ENCODE data around the gene DCAF8L2. TPM values are rescaled to one million over a fixed set of nuclear protein-coding genes. Genes with fewer than 3 reads are reported as not detected.
"Not testable (repeated sequence)": the region's sequence is repeated elsewhere in the genome, so short reads cannot be mapped to it uniquely, and the experiment has no call there.

DCAF8L2 gene
- total RNA-seq, 1 donor from 2014 or later = not detected

DNA sequence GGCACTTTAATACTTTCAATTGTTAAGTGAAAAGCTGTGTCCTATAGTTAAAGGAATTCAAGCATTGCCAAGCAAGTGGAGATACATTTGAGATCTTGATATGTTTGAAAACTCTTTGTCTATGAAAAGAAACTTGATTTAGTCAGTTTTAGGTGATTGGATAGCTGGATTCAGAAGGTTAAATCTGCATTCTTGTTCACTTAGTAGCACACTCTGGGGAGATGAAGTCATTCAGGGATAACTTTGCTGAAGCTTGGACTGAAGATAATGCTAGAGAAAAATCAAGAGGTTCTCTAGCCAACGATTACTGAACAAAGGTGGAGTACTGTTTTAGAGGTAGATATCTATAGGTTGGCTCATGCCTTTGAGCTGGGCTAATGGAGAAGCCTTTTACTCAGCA, 90.6 kb downstream of the DCAF8L2 start:
- Histone ChIP-seq H3K27me3 (no peaks in the 10 kb centered on the region), H3K36me3 (no peaks in the 10 kb centered on the region), H3K4me3 (no peak overlapping the region), H3K4me1 (no peaks in the 10 kb centered on the region), H3K9me3 (no peaks in the 10 kb centered on the region), H3K27ac (no peak overlapping the region)
- TF ChIP-seq, protein P1, sequence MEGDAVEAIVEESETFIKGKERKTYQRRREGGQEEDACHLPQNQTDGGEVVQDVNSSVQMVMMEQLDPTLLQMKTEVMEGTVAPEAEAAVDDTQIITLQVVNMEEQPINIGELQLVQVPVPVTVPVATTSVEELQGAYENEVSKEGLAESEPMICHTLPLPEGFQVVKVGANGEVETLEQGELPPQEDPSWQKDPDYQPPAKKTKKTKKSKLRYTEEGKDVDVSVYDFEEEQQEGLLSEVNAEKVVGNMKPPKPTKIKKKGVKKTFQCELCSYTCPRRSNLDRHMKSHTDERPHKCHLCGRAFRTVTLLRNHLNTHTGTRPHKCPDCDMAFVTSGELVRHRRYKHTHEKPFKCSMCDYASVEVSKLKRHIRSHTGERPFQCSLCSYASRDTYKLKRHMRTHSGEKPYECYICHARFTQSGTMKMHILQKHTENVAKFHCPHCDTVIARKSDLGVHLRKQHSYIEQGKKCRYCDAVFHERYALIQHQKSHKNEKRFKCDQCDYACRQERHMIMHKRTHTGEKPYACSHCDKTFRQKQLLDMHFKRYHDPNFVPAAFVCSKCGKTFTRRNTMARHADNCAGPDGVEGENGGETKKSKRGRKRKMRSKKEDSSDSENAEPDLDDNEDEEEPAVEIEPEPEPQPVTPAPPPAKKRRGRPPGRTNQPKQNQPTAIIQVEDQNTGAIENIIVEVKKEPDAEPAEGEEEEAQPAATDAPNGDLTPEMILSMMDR (IDR thresholded peaks at IDR 0.05) = no peak
- TF ChIP-seq POLR2AphosphoS5 (IDR thresholded peaks at IDR 0.05; ENCODE audit: insufficient read depth in 1 of 2, low read depth in 1 of 2) (no peak), POLR2A (IDR thresholded peaks at IDR 0.05) (no peak)
- no peak for DNase-seq (ENCODE audit: extremely low spot score in 2 of 2)
- intact Hi-C loops (cut with DNase I) = no loop called here

DNA sequence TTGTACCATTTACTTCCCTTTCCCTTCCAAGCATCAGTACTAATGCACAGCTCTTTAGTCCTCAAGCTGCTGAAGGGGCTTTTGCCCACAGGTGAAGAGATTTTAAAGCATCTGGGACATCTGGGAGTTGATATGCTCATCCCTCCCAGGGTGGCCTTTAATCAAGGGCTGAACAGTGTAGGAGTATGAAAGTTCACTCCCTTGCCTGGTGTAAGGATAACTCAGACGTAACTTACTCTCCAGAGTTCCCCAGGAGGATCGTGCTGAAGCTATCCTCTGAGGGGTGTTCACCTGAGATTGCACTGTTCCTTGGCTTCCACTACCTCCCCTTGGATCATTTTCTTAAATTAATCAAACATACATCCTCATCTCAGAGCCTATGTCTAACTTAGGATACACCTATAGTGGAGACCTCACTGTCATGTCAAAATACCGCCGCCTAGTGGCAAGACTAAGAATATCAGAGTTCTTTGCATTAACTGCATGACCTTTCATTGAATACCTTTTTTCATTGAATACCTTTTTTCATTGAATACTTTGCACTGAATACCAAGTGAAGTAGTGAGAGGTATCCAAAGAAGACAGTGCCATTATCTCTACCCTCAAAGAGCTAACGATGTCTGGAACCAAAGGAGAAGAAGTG, 93.5 kb downstream of the DCAF8L2 start:
- H3K36me3 ChIP-seq; H3K9me3 ChIP-seq; H3K4me3 ChIP-seq; H3K4me1 ChIP-seq; intact Hi-C loops (cut with DNase I); H3K27ac ChIP-seq; DNase-seq (ENCODE audit: extremely low spot score in 2 of 2); H3K27me3 ChIP-seq: not testable (repeated sequence)

DNA sequence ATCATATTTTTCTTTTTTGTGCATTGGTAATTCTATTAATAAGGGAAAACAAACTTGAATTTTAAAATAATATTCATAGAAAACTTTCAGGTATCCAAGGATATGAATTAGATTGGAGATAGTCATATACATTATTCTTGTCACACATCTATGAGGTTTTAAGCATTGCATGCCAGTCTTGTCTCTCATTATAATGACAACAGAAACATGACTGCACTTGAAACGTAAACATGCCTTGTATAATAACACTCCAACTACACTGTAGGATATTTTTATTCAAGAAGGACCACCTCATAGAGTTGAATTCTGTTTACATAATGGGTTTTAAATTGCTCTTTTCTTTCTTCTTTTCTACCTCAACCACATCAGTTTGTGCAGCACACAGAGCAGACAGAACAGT, 104.5 kb downstream of the DCAF8L2 start:
- TF ChIP-seq POLR2A (IDR thresholded peaks at IDR 0.05) (no peak), POLR2AphosphoS5 (IDR thresholded peaks at IDR 0.05; ENCODE audit: insufficient read depth in 1 of 2, low read depth in 1 of 2) (no peak)
- TF ChIP-seq, protein P1 (IDR thresholded peaks at IDR 0.05) = no peak
- Histone ChIP-seq H3K4me3 (no peak overlapping the region), H3K4me1 (no peaks in the 10 kb centered on the region), H3K27me3 (no peaks in the 10 kb centered on the region), H3K27ac (no peak overlapping the region), H3K36me3 (no peaks in the 10 kb centered on the region), H3K9me3 (no peaks in the 10 kb centered on the region)
- no peak for DNase-seq (ENCODE audit: extremely low spot score in 2 of 2)
- intact Hi-C loops (cut with DNase I) = no loop called here

DNA sequence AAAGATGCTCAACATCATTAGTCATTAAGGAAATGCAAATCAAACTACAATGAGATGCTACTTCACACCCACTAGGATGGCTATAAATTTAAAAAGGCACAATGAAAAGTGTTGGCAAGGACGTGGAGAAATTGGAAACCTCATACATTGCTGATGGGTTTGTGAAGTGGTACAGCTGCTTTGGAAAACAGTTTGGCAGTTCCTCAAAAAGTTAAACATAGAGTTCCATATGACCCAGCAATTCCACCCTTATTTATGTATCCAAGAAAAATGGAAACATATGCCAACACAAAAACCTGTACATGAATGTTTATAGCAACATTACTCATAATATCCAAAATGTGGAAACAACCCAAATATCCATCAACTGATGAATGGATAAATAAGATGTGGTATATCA, 116.4 kb downstream of the DCAF8L2 start:
- no peak for TF ChIP-seq POLR2AphosphoS5 (IDR thresholded peaks at IDR 0.05; ENCODE audit: insufficient read depth in 1 of 2, low read depth in 1 of 2)
- TF ChIP-seq, protein P1 (IDR thresholded peaks at IDR 0.05) = no peak
- TF ChIP-seq POLR2A (IDR thresholded peaks at IDR 0.05) = no peak
- DNase-seq (ENCODE audit: extremely low spot score in 2 of 2) = no peak
- Histone ChIP-seq H3K27me3 (no peaks in the 10 kb centered on the region), H3K27ac (no peak overlapping the region), H3K36me3 (no peaks in the 10 kb centered on the region), H3K9me3 (no peaks in the 10 kb centered on the region), H3K4me3 (no peak overlapping the region), H3K4me1 (no peaks in the 10 kb centered on the region)
- intact Hi-C loops (cut with DNase I) = no loop called here

DNA sequence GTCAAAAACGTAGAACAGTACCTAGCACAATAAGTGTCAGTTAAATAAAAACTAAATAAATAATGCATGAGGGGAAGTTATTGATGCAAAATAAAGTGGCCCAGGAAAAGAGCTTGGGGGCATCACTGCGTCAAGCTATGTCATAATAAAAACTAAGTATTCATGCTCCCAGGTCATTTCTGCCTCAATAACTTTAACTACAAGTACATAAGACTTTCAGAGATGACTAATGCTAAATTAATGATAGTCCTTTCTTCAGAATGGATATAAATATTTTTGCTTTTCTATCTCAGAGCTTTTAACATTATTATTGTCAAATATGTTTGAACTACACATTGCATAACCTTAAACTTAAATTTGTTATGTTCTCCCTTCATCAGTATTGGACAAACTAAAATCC, 125.5 kb downstream of the DCAF8L2 start:
- no peaks in the 10 kb centered on the region for H3K4me1 ChIP-seq
- TF ChIP-seq, protein P1 (IDR thresholded peaks at IDR 0.05) = no peak
- TF ChIP-seq POLR2A (IDR thresholded peaks at IDR 0.05) (no peak), POLR2AphosphoS5 (IDR thresholded peaks at IDR 0.05; ENCODE audit: insufficient read depth in 1 of 2, low read depth in 1 of 2) (no peak)
- no peak for DNase-seq (ENCODE audit: extremely low spot score in 2 of 2)
- H3K4me3 ChIP-seq = no peak overlapping the region
- H3K9me3 ChIP-seq = no peaks in the 10 kb centered on the region
- H3K36me3 ChIP-seq = no peaks in the 10 kb centered on the region
- intact Hi-C loops (cut with DNase I) = no loop called here
- no peaks in the 10 kb centered on the region for H3K27me3 ChIP-seq
- H3K27ac ChIP-seq = no peak overlapping the region
